K562 (cell line): ENCODE results near the gene KRT82. TPM values are rescaled to one million over a fixed set of nuclear protein-coding genes. Genes with fewer than 3 reads are reported as not detected.

Source experiments
- ATAC-seq: fragments of 200-7000 bp; cut with Tn5 transposase; 3 replicates; pipeline ENCODE4 v1.9.1; 2020; ENCODE audit warnings: moderate library complexity
- BruUV-seq: library from RNA; stranded (reverse); fragments of 400-500 nt; replicated peaks from 2 replicates; lab custom pipeline; 2021; lab: Mats Ljungman, UMichigan
- CTCF ChIA-PET: fragments of 300-600 bp; formaldehyde crosslinking; extraction: SDS; loops from one replicate; lab custom pipeline; 2021; ENCODE audit warnings: low intra/inter-chr PET ratio; lab: Yijun Ruan, JAX
- POLR2A ChIA-PET: fragments of 300-600, 350-650 bp; sonication (Branson Sonifier 250); formaldehyde crosslinking; extraction: SDS; loops from one replicate; lab custom pipeline; 2021; ENCODE audit warnings: antibody characterized with exemption, inconsistent platforms; lab: Yijun Ruan, JAX
- DNase-seq, 4 experiments: peaks; one replicate each; pipeline versions ENCODE4 v3.0.0 to v3.0.0-alpha.2; 2011 to 2018; ENCODE audit warnings: low spot score in 3 of 4, mixed read lengths in 3 of 4; ENCODE audit errors: extremely low read depth in 1 of 4
- FAIRE-seq: peaks from 2 replicates; lab custom pipeline; 2011; peaks lifted over from hg19 to GRCh38; lab: Jason Lieb, UNC
- H2AFZ ChIP-seq: 2 replicates; pipeline ENCODE4 v1.6.0; 2011; ENCODE audit warnings: low read depth, low read length, control low read depth, inconsistent platforms
- H3K27ac ChIP-seq: fragments of 200-600 bp; 3 replicates; pipeline ENCODE4 v1.8.0; 2011; ENCODE audit warnings: low read depth, mild to moderate bottlenecking, control low read depth, inconsistent platforms, low read length, moderate library complexity, mixed read lengths; ENCODE audit errors: extremely low read depth
- H3K27me3 ChIP-seq, 2 experiments: fragments of 300-600 bp in 1 of 2; 2 replicates in 1 of 2; 3 replicates in 1 of 2; pipeline versions ENCODE4 v1.6.0 to v1.8.0; 2011; ENCODE audit warnings: inconsistent platforms in 2 of 2, low read length in 2 of 2, mild to moderate bottlenecking in 1 of 2, mixed read lengths in 1 of 2, moderate library complexity in 1 of 2; ENCODE audit not compliant: control insufficient read depth in 2 of 2, insufficient read depth in 2 of 2
- H3K36me3 ChIP-seq: fragments of 300-600 bp; 3 replicates; pipeline ENCODE4 v1.8.0; 2011; ENCODE audit warnings: mild to moderate bottlenecking, low read length, inconsistent platforms; ENCODE audit not compliant: control insufficient read depth, insufficient read depth
- H3K4me1 ChIP-seq, 2 experiments: fragments of 200-600 bp in 1 of 2; replicated peaks in 1 of 2; 2 replicates in 1 of 2; 3 replicates in 1 of 2; pipeline versions ENCODE4 v1.5.1 to v1.8.0; 2011; ENCODE audit warnings: inconsistent platforms in 2 of 2, low read length in 2 of 2, mild to moderate bottlenecking in 1 of 2, mixed read lengths in 1 of 2, moderate library complexity in 1 of 2; ENCODE audit not compliant: control insufficient read depth in 2 of 2, insufficient read depth in 2 of 2
- H3K4me2 ChIP-seq: 2 replicates; pipeline ENCODE4 v1.6.1; 2011; ENCODE audit warnings: low read length, control low read depth, inconsistent platforms, mixed read lengths; ENCODE audit not compliant: insufficient read depth
- H3K4me3 ChIP-seq: fragments of 200-600 bp; sonication (generic), shearing (Covaris generic); 2 replicates; pipeline ENCODE4 v1.5.1; 2016; ENCODE audit warnings: control low read depth, inconsistent platforms
- H3K79me2 ChIP-seq: fragments of 200-600 bp; 3 replicates; pipeline ENCODE4 v1.8.0; 2011; ENCODE audit warnings: low read length, inconsistent platforms; ENCODE audit not compliant: control insufficient read depth, insufficient read depth
- H3K9ac ChIP-seq, 2 experiments: 2 replicates each; pipeline versions ENCODE4 v1.6.0 to v1.6.1; 2011; ENCODE audit warnings: low read depth in 2 of 2, low read length in 2 of 2, control low read depth in 1 of 2, inconsistent platforms in 1 of 2, mild to moderate bottlenecking in 1 of 2, mixed read lengths in 1 of 2; ENCODE audit not compliant: insufficient read depth in 1 of 2
- H3K9me1 ChIP-seq: one replicate; pipeline ENCODE4 v1.6.0; 2011; ENCODE audit warnings: inconsistent platforms, mild to moderate bottlenecking, low read length, moderate library complexity; ENCODE audit not compliant: control insufficient read depth, insufficient read depth
- H3K9me3 ChIP-seq: replicated peaks from 2 replicates; pipeline ENCODE4 v1.5.1; 2011; ENCODE audit warnings: low read depth, low read length, inconsistent platforms; ENCODE audit not compliant: control insufficient read depth, insufficient read depth
- H4K20me1 ChIP-seq: replicated peaks from 2 replicates; pipeline ENCODE4 v1.6.1; 2011; ENCODE audit warnings: low read length, inconsistent platforms, mixed read lengths; ENCODE audit not compliant: control insufficient read depth, insufficient read depth
- BRCA1 ChIP-seq, 2 experiments: fragments of 450-650 bp in 1 of 2; sonication (generic) in 1 of 2; formaldehyde crosslinking in 1 of 2; IDR thresholded peaks; 2 replicates each; pipeline versions ENCODE4 v1.5.0 to v1.6.1; 2017 to 2020; ENCODE audit warnings: mild to moderate bottlenecking in 1 of 2, missing genetic modification reagents in 1 of 2
- CHD1 ChIP-seq: fragments of 200-600 bp; sonication (generic); IDR thresholded peaks from one replicate; pipeline ENCODE4 v1.6.1; 2012; ENCODE audit warnings: mild to moderate bottlenecking, moderate library complexity, low read length, inconsistent platforms
- DNMT1 ChIP-seq: fragments of 450-650 bp; IDR thresholded peaks from 2 replicates; pipeline ENCODE4 v1.6.1; 2016; ENCODE audit warnings: antibody characterized with exemption, mild to moderate bottlenecking
- FOXJ3 ChIP-seq: sonication (generic); formaldehyde crosslinking; IDR thresholded peaks from 2 replicates; pipeline ENCODE4 v1.4.0; 2020; ENCODE audit warnings: mild to moderate bottlenecking, missing genetic modification reagents
- FOXP1 ChIP-seq: sonication (generic); formaldehyde crosslinking; IDR thresholded peaks from 2 replicates; pipeline ENCODE4 v1.8.0; 2022; ENCODE audit warnings: mild to moderate bottlenecking, missing genetic modification reagents
- KAT8 ChIP-seq: fragments of 450-650 bp; IDR thresholded peaks from 2 replicates; pipeline ENCODE4 v1.6.1; 2016; ENCODE audit warnings: low read depth, mild to moderate bottlenecking
- MBD1 ChIP-seq: fragments of 250-450 bp; sonication (Bioruptor Pico); IDR thresholded peaks from 2 replicates; pipeline ENCODE4 v1.8.0; 2022; ENCODE audit warnings: inconsistent platforms
- PKNOX1 ChIP-seq: fragments of 450-650 bp; IDR thresholded peaks from 2 replicates; pipeline ENCODE4 v1.6.1; 2016
- PREB ChIP-seq: sonication (generic); formaldehyde crosslinking; IDR thresholded peaks from 2 replicates; pipeline ENCODE4 v1.8.1; 2023; ENCODE audit warnings: mild to moderate bottlenecking, missing genetic modification reagents
- SLC30A9 ChIP-seq: fragments of 250-450 bp; sonication (Bioruptor Pico); IDR thresholded peaks from 2 replicates; pipeline ENCODE4 v1.8.0; 2022; ENCODE audit warnings: mild to moderate bottlenecking, moderate library complexity
- SNAPC5 ChIP-seq: fragments of 250-450 bp; sonication (Bioruptor Pico); IDR thresholded peaks from 2 replicates; pipeline ENCODE4 v1.8.0; 2021; ENCODE audit warnings: moderate library complexity, mild to moderate bottlenecking, inconsistent platforms
- ZNF507 ChIP-seq: conservative IDR thresholded peaks from 2 replicates; pipeline ENCODE4 v1.6.1; 2017; ENCODE audit warnings: missing genetic modification characterization, missing compliant biosample characterization
- ZNF551 ChIP-seq: fragments of 250-450 bp; sonication (Bioruptor Pico); IDR thresholded peaks from 2 replicates; pipeline ENCODE4 v1.5.0; 2021; ENCODE audit warnings: mild to moderate bottlenecking, moderate library complexity
- WGBS: fragments of 100-300 bp; shearing (Covaris generic); methylation state at CpG from one replicate; pipeline ENCODE4 v1.1.6; 2016; ENCODE audit warnings: low coverage, mixed read lengths; ENCODE audit not compliant: insufficient coverage; ENCODE audit errors: missing lambda C conversion rate; 5-methylcytosine and 5-hydroxymethylcytosine counted together
- in situ Hi-C: fragments of 300-500 bp; cut with MboI; formaldehyde crosslinking; loops from 4 replicates; pipeline ENCODE4 v1.15.0; 2018; ENCODE audit warnings: inconsistent platforms, mixed read lengths
- intact Hi-C: fragments of 100-400 bp; cut with micrococcal nuclease; formaldehyde crosslinking; loops from 2 replicates; pipeline ENCODE4 v1.14.2; 2022
- polyA plus RNA-seq, 8 experiments: library from polyadenylated mRNA; depleted of rRNA in 4 of 8; stranded (reverse) in 5 of 8; unstranded in 3 of 8; fragments of >200 nt; fragmentation: Nextera tagmentation in 2 of 8; fragmentation: Illumina TruSeq in 1 of 8; extraction: Ambion mirVana in 2 of 8; extraction: Trizol in 1 of 8; gene quantifications; 2 replicates each; pipeline versions ENCODE4 v1.2.1 to v1.2.3, GENCODE V29; 2011 to 2014; ENCODE audit warnings: inconsistent platforms in 1 of 8, missing spikeins in 1 of 8
- total RNA-seq, 7 experiments: library from RNA; depleted of rRNA in 6 of 7; stranded (reverse); fragments of >200 nt in 6 of 7; fragmentation: Illumina TruSeq in 2 of 7; extraction: Trizol in 2 of 7; gene quantifications; 2 replicates each; pipeline versions ENCODE4 v1.2.1 to v1.2.3, GENCODE V29; 2011 to 2021; ENCODE audit warnings: low replicate concordance in 1 of 7
- TF ChIP-seq, protein P1 (sequence below): IDR thresholded peaks from 2 replicates; pipeline ENCODE4 v1.6.1; 2016; ENCODE audit warnings: missing genetic modification characterization, missing compliant biosample characterization
- TF ChIP-seq, protein P2 (sequence below): fragments of 250-450 bp; sonication (Bioruptor Pico); IDR thresholded peaks from 2 replicates; pipeline ENCODE4 v1.6.1; 2021; ENCODE audit warnings: mild to moderate bottlenecking

KRT82 gene
- total and polyA plus RNA-seq, 9 of the 15 experiments (the other 6 are each of a cell fraction or from before 2014, with no cell fraction given), result not detected

GRCh38 chr12:52360106-52360662, 46.0 kb downstream of the KRT82 start:
- intact Hi-C loops, result loop anchor here (10.0 kb wide), 1 partner anchor 205 kb away; no protein-coding TSS in a partner anchor
- H3K9ac ChIP-seq, result no peak overlapping the region
- H3K36me3 ChIP-seq, result no peaks in the 10 kb centered on the region
- no peak for ATAC-seq
- H4K20me1 ChIP-seq, result peaks cover 5% of the 10 kb centered on the region; the same call in 1 of the 2 replicates
- no peak overlapping the region for H3K27ac ChIP-seq
- H3K9me1 ChIP-seq, result no peaks in the 10 kb centered on the region
- no TSS peak for BruUV-seq
- no peak for DNase-seq
- no peaks in the 10 kb centered on the region for H3K79me2 ChIP-seq
- in situ Hi-C loops, result no loop called here
- no peaks in the 10 kb centered on the region for H3K4me1 ChIP-seq
- CTCF ChIA-PET, result no interaction called here
- FAIRE-seq, result no peak
- POLR2A ChIA-PET, result interaction anchor here (0.6 kb wide), 1 partner anchor 12 kb away, joined by 3 read pairs; no protein-coding TSS in a partner anchor
- H2AFZ ChIP-seq, result no peak overlapping the region
- peaks cover 10 to 54% of the 10 kb centered on the region in 2 experiments; a peak in 4 of 5 replicates for H3K27me3 ChIP-seq
- 0% methylated on average over 7 of the region's 7 CpGs for WGBS
- TF ChIP-seq, protein P1, sequence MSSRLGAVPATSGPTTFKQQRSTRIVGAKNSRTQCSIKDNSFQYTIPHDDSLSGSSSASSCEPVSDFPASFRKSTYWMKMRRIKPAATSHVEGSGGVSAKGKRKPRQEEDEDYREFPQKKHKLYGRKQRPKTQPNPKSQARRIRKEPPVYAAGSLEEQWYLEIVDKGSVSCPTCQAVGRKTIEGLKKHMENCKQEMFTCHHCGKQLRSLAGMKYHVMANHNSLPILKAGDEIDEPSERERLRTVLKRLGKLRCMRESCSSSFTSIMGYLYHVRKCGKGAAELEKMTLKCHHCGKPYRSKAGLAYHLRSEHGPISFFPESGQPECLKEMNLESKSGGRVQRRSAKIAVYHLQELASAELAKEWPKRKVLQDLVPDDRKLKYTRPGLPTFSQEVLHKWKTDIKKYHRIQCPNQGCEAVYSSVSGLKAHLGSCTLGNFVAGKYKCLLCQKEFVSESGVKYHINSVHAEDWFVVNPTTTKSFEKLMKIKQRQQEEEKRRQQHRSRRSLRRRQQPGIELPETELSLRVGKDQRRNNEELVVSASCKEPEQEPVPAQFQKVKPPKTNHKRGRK (tag), result no peak
- TF ChIP-seq SLC30A9 (CRISPR knock-in tag) (no peak), FOXP1 (no peak), ZNF551 (CRISPR knock-in tag) (no peak), ZNF507 (tag) (no peak), KAT8 (no peak), PREB (CRISPR knock-in tag) (no peak), MBD1 (CRISPR knock-in tag) (no peak), SNAPC5 (no peak), CHD1 (no peak), FOXJ3 (CRISPR knock-in tag) (no peak), PKNOX1 (no peak), BRCA1 (IDR thresholded peaks at IDR 0.05) (no peak), BRCA1 (CRISPR knock-in tag; IDR thresholded peaks at IDR 0.05) (no peak), DNMT1 (no peak)
- TF ChIP-seq, protein P2, sequence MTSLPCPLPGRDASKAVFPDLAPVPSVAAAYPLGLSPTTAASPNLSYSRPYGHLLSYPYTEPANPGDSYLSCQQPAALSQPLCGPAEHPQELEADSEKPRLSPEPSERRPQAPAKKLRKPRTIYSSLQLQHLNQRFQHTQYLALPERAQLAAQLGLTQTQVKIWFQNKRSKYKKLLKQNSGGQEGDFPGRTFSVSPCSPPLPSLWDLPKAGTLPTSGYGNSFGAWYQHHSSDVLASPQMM (CRISPR knock-in tag), result no peak
- H3K4me2 ChIP-seq, result no peak overlapping the region
- no peak overlapping the region for H3K4me3 ChIP-seq
- no peaks in the 10 kb centered on the region for H3K9me3 ChIP-seq
